Astrocyte (in vitro differentiated cells and primary cell): ENCODE results near the gene PTPN9. TPM values are rescaled to one million over a fixed set of nuclear protein-coding genes. Genes with fewer than 3 reads are reported as not detected.

Experiments
- DNase-seq: peaks from one replicate; pipeline ENCODE4 v3.0.0-alpha.2; 2010; ENCODE audit warnings: low read depth
- FAIRE-seq: peaks from 2 replicates; lab custom pipeline; 2011; peaks lifted over from hg19 to GRCh38; lab: Jason Lieb, UNC
- H2AFZ ChIP-seq: 2 replicates; pipeline ENCODE4 v1.6.0; 2012; ENCODE audit warnings: low read depth, low read length, inconsistent platforms
- H3K27ac ChIP-seq: 2 replicates; pipeline ENCODE4 v1.5.1; 2011; ENCODE audit warnings: low read depth, low read length, inconsistent platforms
- H3K27me3 ChIP-seq: 2 replicates; pipeline ENCODE4 v1.6.0; 2011; ENCODE audit warnings: low read length, inconsistent platforms; ENCODE audit not compliant: insufficient read depth
- H3K36me3 ChIP-seq: 2 replicates; pipeline ENCODE4 v1.5.1; 2011; ENCODE audit warnings: low read length, inconsistent platforms; ENCODE audit not compliant: insufficient read depth
- H3K4me1 ChIP-seq: 2 replicates; pipeline ENCODE4 v1.5.1; 2011; ENCODE audit warnings: low read length, inconsistent platforms; ENCODE audit not compliant: insufficient read depth
- H3K4me2 ChIP-seq: 2 replicates; pipeline ENCODE4 v1.6.0; 2012; ENCODE audit warnings: low read length, inconsistent platforms
- H3K4me3 ChIP-seq: 2 replicates; pipeline ENCODE4 v1.5.1; 2011; ENCODE audit warnings: low read depth, mild to moderate bottlenecking, low read length, inconsistent platforms; ENCODE audit not compliant: insufficient read depth
- H3K79me2 ChIP-seq: 2 replicates; pipeline ENCODE4 v1.6.0; 2012; ENCODE audit warnings: mild to moderate bottlenecking, low read length, inconsistent platforms; ENCODE audit not compliant: insufficient read depth
- H3K9ac ChIP-seq: 2 replicates; pipeline ENCODE4 v1.6.0; 2012; ENCODE audit warnings: mild to moderate bottlenecking, low read length, inconsistent platforms
- H3K9me3 ChIP-seq: 2 replicates; pipeline ENCODE4 v1.5.1; 2012; ENCODE audit warnings: low read depth, mild to moderate bottlenecking, low read length, inconsistent platforms; ENCODE audit not compliant: insufficient read depth
- H4K20me1 ChIP-seq: 2 replicates; pipeline ENCODE4 v1.6.0; 2012; ENCODE audit warnings: low read length, inconsistent platforms; ENCODE audit not compliant: insufficient read depth
- H3K27ac Mint-ChIP-seq: one replicate; pipeline ENCODE4 v1.8.0; 2021; ENCODE audit warnings: mild to moderate bottlenecking, mixed read lengths; ENCODE audit not compliant: unreplicated experiment
- H3K27me3 Mint-ChIP-seq: one replicate; pipeline ENCODE4 v1.8.0; 2021; ENCODE audit warnings: low read depth, mixed read lengths; ENCODE audit not compliant: unreplicated experiment
- H3K36me3 Mint-ChIP-seq: one replicate; pipeline ENCODE4 v1.8.0; 2021; ENCODE audit warnings: low read depth, mixed read lengths; ENCODE audit not compliant: unreplicated experiment
- H3K4me1 Mint-ChIP-seq: one replicate; pipeline ENCODE4 v1.8.0; 2021; ENCODE audit warnings: low read depth, mixed read lengths; ENCODE audit not compliant: unreplicated experiment
- H3K4me3 Mint-ChIP-seq: one replicate; pipeline ENCODE4 v1.8.0; 2021; ENCODE audit warnings: mild to moderate bottlenecking, moderate library complexity, mixed read lengths; ENCODE audit not compliant: unreplicated experiment
- H3K9me3 Mint-ChIP-seq: one replicate; pipeline ENCODE4 v1.8.0; 2021; ENCODE audit warnings: mild to moderate bottlenecking, mixed read lengths; ENCODE audit not compliant: unreplicated experiment
- CTCF ChIP-seq: IDR thresholded peaks from 2 replicates; pipeline ENCODE4 v1.5.1; 2011; ENCODE audit warnings: low read depth, mild to moderate bottlenecking, inconsistent platforms, low read length, moderate library complexity; ENCODE audit not compliant: insufficient read depth
- EZH2 ChIP-seq: IDR thresholded peaks from 2 replicates; pipeline ENCODE4 v1.6.1; 2012; ENCODE audit warnings: mild to moderate bottlenecking, low read length, inconsistent platforms; ENCODE audit not compliant: insufficient read depth
- total RNA-seq: library from RNA; stranded (reverse); gene quantifications from 2 replicates; pipeline ENCODE4 v1.2.1, GENCODE V29; 2021

The PTPN9 gene
- total RNA-seq, 1 donor from 2014 or later: 34.7 TPM

- Histone ChIP-seq H3K27me3 (no peaks in the 10 kb centered on the region), H3K9me3 (no peaks in the 10 kb centered on the region), H3K4me2 (no peak overlapping the region), H4K20me1 (no peaks in the 10 kb centered on the region), H3K9ac (no peak overlapping the region), H3K79me2 (no peaks in the 10 kb centered on the region), H3K4me1 (no peaks in the 10 kb centered on the region), H3K36me3 (peaks cover 12% of the 10 kb centered on the region), H3K27ac (no peak overlapping the region), H3K4me3 (no peak overlapping the region), H2AFZ (no peak overlapping the region)
- H3K9me3 Mint-ChIP-seq: no peaks in the 10 kb centered on the region
- FAIRE-seq: no peak
- H3K4me1 Mint-ChIP-seq: peaks cover 5% of the 10 kb centered on the region
- no peak overlapping the region for H3K4me3 Mint-ChIP-seq
- no peak for DNase-seq
- no peak overlapping the region for H3K27ac Mint-ChIP-seq
- TF ChIP-seq EZH2 (no peak), CTCF (no peak)
- H3K36me3 Mint-ChIP-seq: peaks cover 28% of the 10 kb centered on the region
- H3K27me3 Mint-ChIP-seq: no peaks in the 10 kb centered on the region
Observed at GRCh38 chr15:75594276-75594675, 15.2 kb upstream of the PTPN9 start.

DNA sequence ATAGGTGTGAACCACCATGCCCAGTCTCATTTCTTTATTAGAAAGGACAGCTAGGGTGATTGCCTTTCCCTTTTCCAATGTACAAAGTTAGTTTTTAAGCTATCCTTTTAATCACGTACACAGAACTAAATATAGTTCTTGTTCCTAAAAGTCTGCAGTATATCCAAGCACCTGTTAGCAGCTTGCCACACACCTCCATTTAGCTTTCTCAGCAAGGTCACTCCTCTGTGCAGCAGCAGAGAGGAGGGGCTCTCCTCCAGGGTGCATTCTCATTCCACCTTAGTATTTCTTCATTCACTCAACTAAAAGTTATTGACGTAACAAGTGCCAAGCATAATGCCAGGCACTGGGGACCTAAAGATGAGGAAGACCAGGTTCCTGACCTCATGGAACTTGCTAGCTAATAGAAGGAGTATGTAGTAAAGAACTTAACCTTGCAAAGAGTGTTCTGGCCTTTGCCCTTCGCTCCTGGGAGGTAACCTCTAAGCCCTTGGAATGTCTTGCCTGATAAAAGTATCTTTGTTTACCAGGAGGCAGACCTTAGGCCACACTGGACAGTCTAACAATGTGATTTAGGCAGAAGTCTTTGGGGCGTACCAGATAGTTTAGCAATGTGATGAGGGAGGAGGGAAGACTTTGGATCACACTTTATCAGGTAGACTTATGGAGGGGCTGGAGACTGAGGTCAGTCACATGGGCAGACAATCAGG, 12.7 kb upstream of the PTPN9 start:
- no peaks in the 10 kb centered on the region for H4K20me1 ChIP-seq
- H3K27me3 ChIP-seq: no peaks in the 10 kb centered on the region
- H3K4me3 Mint-ChIP-seq: no peak overlapping the region
- peaks cover 15% of the 10 kb centered on the region for H3K36me3 Mint-ChIP-seq
- H3K4me2 ChIP-seq: no peak overlapping the region
- H3K4me1 ChIP-seq: no peaks in the 10 kb centered on the region
- H3K9ac ChIP-seq: no peak overlapping the region
- peaks cover 3% of the 10 kb centered on the region for H3K4me1 Mint-ChIP-seq
- H3K9me3 ChIP-seq: no peaks in the 10 kb centered on the region
- TF ChIP-seq EZH2 (no peak), CTCF (no peak)
- no peak for DNase-seq
- no peaks in the 10 kb centered on the region for H3K9me3 Mint-ChIP-seq
- FAIRE-seq: no peak
- no peak overlapping the region for H2AFZ ChIP-seq
- no peak overlapping the region for H3K4me3 ChIP-seq
- H3K79me2 ChIP-seq: no peaks in the 10 kb centered on the region
- H3K27me3 Mint-ChIP-seq: no peaks in the 10 kb centered on the region
- H3K27ac ChIP-seq: no peak overlapping the region
- peaks cover 4% of the 10 kb centered on the region for H3K36me3 ChIP-seq
- no peak overlapping the region for H3K27ac Mint-ChIP-seq

DNA sequence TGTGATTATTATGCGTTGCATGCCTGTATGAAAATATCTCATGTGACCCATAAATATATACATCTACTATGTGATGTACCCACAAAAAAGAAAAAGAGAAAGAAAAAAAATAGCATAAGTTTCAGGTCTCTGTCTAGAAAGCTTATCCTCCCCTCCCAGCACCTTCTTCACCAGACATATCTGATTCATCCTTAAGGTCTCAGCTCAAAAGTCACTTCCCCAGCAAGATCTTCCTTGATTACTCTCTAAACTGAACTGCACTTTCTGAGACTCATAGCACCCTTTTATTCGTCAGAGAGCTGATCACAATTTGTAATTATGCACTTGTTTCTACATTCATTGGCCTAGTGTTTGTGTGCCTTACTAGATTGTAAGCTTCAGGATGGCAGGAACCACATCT, 11.1 kb upstream of the PTPN9 start:
- no peaks in the 10 kb centered on the region for H4K20me1 ChIP-seq
- DNase-seq: no peak
- H3K27me3 Mint-ChIP-seq: no peaks in the 10 kb centered on the region
- no peak overlapping the region for H3K4me3 Mint-ChIP-seq
- H3K36me3 Mint-ChIP-seq: peaks cover 7% of the 10 kb centered on the region
- H3K4me3 ChIP-seq: no peak overlapping the region
- H3K36me3 ChIP-seq: no peaks in the 10 kb centered on the region
- FAIRE-seq: no peak
- H2AFZ ChIP-seq: no peak overlapping the region
- TF ChIP-seq EZH2 (no peak), CTCF (no peak)
- H3K27me3 ChIP-seq: no peaks in the 10 kb centered on the region
- H3K27ac ChIP-seq: no peak overlapping the region
- H3K9ac ChIP-seq: no peak overlapping the region
- H3K79me2 ChIP-seq: no peaks in the 10 kb centered on the region
- H3K4me2 ChIP-seq: no peak overlapping the region
- H3K4me1 Mint-ChIP-seq: peaks cover 3% of the 10 kb centered on the region
- no peaks in the 10 kb centered on the region for H3K4me1 ChIP-seq
- no peaks in the 10 kb centered on the region for H3K9me3 Mint-ChIP-seq
- H3K27ac Mint-ChIP-seq: no peak overlapping the region
- H3K9me3 ChIP-seq: no peaks in the 10 kb centered on the region
